NK-92 treated with Interleukin-12 subunit alpha and Interleukin-12 subunit beta, amount 100 ng/mL, for 24 hours (cell line): ENCODE measurements around the gene PPIL1.

Experiments
- DNase-seq: peaks from one replicate; lab custom pipeline; 2025; lab: John Stamatoyannopoulos, UW

Gene PPIL1

DNA sequence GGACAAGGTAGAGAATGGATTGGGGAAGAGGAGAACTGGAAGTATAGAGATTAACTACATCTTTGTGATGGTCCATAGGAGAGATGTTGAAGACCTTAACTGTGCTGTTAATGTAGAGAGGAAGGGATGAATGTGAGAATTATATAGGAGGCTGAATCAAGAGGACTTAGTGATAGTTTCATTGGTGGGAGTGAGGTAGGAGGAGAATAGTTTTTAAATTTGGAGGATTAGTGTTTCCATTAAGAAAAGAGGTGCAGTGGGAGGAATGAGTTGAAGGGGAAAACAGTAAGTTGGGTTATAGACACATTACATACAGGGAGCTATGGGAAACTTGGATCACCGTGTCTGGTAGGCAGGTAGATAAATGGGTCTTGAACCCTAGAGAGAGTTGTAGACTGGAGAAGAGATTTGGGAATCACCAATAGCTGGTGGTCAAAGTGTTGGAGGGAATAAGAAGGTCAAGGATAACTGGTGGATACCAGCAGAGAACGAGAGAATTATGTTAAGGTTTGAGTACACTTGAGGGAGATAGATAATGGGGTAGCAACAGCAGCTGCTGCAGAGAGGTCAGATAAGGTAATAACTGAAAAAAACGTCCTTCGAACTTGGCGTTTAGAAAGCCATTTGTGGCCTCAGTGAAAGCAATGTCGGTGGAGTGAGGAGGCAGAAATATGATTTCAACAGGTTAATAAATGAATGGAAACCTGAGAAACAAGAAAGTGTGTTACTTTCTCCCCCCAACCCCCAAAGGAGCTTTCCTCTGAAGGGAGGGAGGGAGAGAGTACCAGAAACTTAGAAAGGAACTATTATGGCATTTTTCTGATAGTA lies 14.3 kb upstream of the PPIL1 start:
- DNase-seq, result no peak

- no peak for DNase-seq
These were observed 13.6 kb upstream of the PPIL1 start for GRCh38 chr6:36888115-36888643.

DNA sequence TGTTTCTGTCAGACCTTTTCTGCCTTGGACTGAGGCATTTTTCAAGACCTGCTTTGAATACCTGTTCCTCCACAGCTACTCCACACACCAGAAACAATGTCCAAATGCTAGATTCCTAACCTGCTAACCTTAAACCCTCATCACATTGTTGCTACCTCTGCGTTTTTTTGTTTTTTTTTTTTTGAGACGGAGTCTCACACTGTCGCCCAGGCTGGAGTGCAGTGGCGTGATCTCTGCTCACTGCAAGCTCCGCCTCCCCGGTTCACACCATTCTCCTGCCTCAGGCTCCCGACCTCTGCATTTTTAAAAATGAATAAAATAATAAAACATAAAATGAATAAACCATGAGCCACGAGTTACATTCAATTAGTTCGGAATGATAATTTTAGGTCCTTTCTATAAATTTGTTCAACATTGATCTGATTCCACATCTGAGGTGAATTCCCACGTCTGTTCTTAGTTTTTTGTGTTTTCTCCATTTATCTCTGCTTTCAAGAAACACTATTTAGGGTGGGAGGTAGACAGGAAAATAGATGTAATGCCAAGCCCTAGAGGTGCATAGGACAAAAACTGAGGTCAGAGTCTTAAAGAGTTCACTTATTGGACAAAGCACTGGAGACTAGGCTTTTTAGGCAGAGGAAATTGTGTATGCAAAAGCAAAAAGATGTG lies 12.5 kb upstream of the PPIL1 start:
- no peak for DNase-seq

- DNase-seq, result peak; percentile 97
These were observed 11.1 kb upstream of the PPIL1 start, which contains the start of gene C6orf89 for GRCh38 chr6:36885461-36886401. C6orf89 (plus strand) TSS chr6:36885952; CDS start chr6:36899445, 13,493 bp downstream.

- no peak for DNase-seq
These were observed 10.0 kb upstream of the PPIL1 start for GRCh38 chr6:36884610-36885009.

- no peak for DNase-seq
These were observed 639 bp upstream of the PPIL1 start for GRCh38 chr6:36875250-36875633.

- no peak for DNase-seq
These were observed 776 bp downstream of the PPIL1 start for GRCh38 chr6:36873612-36874442.

DNA sequence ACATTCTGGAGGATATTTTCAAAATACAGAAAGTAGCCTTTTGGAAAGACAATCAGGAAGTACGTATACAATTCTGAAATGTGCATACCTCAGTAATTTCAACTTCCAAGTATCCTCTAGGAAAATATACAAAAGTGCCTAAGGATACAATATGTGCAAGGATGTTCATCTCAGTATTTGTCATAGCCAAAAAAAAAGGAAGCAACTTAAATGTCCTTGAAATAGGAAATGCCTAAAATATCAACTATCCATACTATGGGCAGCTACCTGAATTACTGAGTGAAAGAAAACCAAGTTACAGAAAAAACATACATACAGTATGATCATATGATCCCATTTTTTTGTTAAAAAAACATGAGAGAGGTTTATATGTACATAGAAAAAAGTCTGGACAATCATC lies 1.5 kb downstream of the PPIL1 start:
- no peak for DNase-seq

DNA sequence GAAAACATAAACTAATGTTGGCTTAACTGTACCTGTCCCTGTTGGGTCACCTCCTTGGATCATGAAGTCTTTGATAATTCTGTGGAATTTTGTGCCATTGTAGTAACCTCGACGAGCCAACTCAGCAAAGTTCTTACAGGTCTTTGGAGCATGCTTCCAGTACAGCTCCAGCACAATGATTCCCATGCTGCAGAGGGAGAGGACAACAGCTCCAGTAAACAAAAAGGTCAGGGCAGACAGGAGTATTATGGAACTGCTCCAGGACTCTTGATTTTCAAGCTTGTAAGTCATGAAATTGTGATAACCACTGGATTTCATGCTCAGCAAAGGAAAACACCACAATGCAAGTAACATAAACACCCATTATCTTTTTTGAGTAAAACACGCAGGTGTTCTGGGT lies 2.9 kb downstream of the PPIL1 start:
- DNase-seq, result no peak

GRCh38 chr6:36867471-36868224 lies 7.0 kb downstream of the PPIL1 start:
- DNase-seq, result no peak

GRCh38 chr6:36865835-36866234 lies 8.8 kb downstream of the PPIL1 start:
- no peak for DNase-seq

DNA sequence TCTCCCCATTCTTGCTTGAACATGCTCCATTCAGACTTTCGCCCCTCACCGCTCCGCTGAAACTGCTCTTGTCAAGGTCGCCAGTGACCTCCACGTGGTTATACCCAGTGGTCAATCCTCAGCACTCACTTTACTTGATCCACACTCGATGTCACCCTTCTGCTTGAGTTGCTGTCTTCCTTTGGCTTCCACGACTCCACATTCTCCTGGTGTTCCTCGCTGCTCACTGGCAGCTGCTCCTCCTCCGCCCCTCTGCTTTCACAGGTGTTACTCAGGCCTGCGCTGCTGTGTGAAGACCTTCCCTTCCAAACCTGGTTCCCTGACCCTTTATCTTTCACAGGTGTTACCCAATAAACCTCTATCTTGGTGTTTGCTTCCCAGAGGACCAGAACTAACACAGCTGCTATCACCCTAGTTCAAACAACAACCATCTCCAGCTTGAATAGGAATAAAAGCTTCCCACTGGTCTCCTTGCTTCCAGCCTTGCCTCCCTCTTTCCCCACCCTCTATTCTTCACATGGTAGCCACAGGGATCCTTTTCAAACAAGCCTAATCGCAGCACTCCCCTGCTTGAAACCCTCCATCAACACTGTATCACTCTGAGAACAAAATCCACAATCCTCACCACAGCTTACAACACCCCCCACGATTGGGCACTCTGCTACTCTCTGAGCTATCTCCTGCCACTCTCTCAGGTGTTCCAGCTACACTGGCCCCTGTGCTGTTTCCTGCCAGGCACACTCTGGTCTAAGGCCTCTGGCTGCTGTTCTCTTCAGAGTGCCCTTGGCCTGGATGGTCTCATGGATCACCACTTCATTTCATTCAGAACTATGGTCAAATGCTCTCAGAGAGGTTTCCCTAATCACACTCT lies 10.7 kb downstream of the PPIL1 start:
- no peak for DNase-seq

DNA sequence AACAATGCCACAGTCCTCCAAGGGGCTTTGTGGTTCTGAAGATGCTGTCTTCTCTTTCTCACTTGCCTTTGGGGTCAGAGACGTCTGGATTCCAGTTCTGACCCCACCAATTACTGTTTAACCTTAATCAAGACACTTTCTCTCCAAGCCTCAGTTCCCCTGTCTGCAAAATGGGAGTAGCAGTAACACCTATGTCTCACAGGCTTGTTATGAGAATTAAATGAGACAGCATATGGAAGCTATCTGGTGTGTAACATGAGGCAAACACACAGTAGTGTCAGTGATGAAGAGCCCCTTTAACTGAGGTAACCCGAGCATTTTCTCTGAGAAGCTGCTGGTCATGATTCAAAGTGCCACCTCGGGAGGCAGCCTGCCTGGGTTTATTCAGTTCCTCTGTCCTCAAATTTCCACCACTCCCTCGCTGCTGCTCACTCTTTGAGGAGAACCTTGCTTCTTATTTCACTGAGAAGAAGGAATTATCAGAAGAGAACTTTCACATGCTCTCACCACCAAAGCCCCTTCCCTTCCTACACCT lies 11.7 kb downstream of the PPIL1 start:
- DNase-seq, result no peak

GRCh38 chr6:36862164-36862847 lies 12.3 kb downstream of the PPIL1 start:
- DNase-seq, result no peak

DNA sequence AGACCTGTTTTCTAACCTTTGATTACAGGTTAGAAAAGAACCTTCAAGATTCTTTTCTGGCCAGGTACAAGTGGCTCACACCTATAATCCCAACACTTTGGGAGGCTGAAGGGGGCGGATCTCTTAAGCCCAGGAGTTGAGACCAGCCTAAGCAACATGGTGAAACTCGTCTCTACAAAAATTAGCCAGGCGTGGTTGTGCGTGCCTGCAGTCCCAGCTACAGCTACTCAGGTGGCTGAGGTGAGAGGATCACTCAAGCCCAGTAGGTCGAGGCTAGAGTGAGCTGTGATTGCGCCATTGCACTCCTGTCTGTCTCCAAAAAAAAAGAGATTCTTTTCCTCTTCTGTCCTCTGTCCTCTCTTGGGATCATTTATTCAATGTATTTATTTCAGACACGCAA lies 14.5 kb downstream of the PPIL1 start:
- DNase-seq, result no peak

GRCh38 chr6:36858407-36858981 lies 16.1 kb downstream of the PPIL1 start:
- no peak for DNase-seq

DNA sequence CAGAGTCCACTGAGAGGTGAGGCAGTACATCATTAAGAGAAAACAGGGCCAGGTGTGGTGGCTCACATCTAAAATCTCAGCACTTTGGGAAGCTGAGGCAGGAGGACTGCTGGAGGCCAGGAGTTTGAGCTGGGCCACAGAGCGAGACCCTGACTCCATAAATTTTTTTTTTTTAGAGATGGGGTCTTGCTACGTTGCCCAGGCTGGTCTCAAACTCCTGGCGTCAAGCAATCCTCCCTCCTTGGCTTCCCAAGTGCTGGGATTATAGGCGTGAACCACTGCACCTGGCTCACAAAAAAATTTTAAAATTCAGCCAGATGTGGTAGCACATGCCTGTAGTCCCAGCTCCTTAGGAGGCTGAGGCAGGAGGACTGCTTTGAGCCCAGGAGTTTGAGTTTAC lies 17.3 kb downstream of the PPIL1 start:
- DNase-seq, result no peak

GRCh38 chr6:36856277-36856676 lies 18.3 kb downstream of the PPIL1 start:
- DNase-seq, result no peak
